ENCODE measurements around the gene PSMD8.
"Not testable (repeated sequence)": the region's sequence is repeated elsewhere in the genome, so short reads cannot be mapped to it uniquely, and the experiment has no call there.

The PSMD8 gene

DNA sequence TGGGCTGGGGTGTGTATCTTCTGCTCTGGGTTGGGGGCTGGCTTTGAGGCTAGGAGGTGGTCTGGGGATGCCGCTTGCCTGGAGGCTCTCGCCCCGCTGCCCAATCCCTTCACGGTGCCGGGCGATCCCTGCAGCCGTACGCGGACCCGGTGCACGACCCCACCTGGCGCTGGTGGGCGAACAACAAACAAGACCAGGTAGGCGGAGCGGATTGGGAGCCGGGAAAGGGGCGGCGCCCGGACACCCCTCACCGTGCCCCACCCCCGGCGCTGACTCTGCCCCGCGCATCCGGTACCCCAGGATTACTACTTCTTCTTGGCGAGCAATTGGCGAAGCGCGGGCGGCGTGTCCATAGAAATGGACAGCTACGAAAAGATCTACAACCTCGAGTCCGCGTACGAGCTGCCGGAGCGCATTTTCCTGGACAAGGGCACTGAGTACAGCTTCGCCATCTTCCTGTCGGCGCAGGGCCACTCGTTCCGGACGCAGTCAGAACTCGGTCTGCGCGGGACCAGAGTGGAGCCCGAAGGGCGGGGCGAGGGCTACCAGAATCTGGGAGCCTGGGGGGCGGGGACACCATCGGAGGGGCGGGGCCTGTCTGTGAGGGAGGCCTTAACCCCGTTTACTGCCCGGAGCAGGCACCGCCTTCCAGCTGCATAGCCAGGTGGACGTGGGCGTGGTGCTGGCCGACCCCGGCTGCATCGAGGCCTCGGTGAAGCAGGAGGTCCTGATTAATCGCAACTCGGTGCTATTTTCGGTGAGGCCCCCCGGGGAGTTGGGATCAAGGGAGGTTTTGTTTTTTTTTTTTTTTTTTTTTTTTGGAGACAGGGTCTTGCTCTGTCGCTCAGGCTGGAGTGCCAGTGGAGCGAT, 12.1 kb upstream of the PSMD8 start:
- DNase-seq, result peak; percentile 80

DNA sequence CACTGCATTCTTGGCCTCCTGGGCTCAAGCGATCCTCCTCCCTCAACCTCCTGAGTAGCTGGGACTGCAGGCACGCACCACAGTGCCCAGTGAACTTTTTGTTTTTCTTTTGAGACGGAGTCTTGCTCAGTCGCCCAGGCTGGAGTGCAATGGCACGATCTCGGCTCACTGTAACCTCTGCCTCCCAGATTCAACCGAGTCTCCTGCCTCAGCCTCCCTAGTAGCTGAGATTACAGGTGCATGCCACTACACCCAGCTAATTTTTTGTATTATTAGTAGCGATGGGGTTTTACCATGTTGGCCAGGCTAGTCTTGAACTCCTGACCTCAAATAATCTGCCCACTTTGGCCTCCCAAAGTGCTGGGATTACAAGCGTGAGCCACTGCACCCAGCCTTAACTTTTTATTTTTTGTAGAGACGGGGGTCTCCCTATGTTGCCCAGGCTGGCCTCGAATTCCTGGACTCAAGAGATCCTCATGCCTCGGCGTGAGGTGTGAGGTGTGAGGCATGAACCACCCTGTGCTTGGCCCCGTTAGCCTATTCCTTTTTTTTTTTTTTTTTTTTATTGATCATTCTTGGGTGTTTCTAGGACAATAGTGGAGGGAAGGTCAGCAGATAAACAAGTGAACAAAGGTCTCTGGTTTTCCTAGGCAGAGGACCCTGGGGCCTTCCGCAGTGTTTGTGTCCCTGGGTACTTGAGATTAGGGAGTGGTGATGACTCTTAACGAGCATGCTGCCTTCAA, 11.3 kb upstream of the PSMD8 start:
- DNase-seq, result not testable (repeated sequence)

- no peak for DNase-seq
These were observed 7.3 kb upstream of the PSMD8 start for GRCh38 chr19:38367041-38367440.

GRCh38 chr19:38369584-38369983, 4.8 kb upstream of the PSMD8 start:
- DNase-seq, result no peak

DNA sequence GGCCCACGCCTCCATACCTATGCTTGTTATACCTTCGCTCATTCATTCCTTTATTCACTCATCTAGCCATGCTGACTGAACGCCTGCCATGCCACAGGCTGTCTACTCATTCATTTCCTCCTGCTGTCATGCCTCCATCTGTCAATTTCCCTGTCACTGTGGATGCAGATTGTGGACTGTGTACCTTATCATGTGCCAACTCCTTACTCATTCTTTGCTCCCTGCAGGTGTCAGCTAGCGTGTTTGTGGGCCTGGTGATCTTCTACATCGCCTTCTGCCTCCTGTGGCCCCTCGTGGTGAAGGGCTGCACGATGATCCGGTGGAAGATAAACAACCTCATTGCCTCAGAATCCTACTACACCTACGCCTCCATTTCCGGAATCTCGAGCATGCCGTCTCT, 4.1 kb upstream of the PSMD8 start:
- no peak for DNase-seq

GRCh38 chr19:38371081-38371480, 3.3 kb upstream of the PSMD8 start:
- no peak for DNase-seq

GRCh38 chr19:38373907-38374331, 452 bp upstream of the PSMD8 start:
- DNase-seq, result no peak

GRCh38 chr19:38375098-38375493, 725 bp downstream of the PSMD8 start:
- DNase-seq, result no peak

DNA sequence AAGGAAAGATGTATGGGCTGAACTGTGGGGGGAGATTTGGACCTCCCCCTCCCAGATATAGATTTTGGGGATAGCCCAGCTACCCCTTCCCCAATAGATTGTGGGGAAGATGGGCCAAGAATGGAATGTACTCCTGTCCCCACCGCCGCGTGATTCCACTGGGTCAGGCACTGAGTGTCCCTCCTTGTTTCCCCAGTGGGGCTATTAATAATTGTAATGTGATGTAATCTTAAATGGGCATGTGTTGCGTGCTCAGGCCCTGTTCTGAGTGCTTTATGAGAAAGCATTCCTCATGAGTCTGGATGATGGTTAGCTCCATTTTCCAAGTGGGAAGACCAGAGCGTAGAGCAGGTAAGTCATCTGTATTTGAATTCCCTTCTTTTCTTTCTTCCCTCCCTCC, 1.4 kb downstream of the PSMD8 start:
- no peak for DNase-seq

- no peak for DNase-seq
These were observed 2.2 kb downstream of the PSMD8 start for GRCh38 chr19:38376576-38376975.

- no peak for DNase-seq
These were observed 2.7 kb downstream of the PSMD8 start for GRCh38 chr19:38377052-38377451.

DNA sequence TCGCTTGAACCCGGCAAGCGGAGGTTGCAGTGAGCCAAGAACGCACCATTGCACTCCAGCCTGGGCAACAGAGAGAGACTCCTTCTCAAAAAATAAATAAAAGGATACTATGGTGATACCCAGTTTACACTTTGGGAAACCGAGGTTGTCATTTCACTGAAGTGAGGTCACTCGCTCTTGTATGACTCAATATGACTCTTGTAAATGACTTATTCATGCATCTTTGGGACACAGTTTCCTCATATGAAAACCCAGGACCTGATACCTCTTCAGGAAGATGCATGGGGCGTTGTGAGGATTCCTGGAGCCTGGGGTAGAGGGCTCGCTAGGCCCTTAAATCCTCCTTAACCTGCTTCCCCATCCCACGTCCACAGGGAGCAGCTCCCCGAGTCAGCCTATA, 4.5 kb downstream of the PSMD8 start:
- DNase-seq, result no peak

- no peak for DNase-seq
These were observed 6.8 kb downstream of the PSMD8 start for GRCh38 chr19:38381138-38381537.

- no peak for DNase-seq
These were observed 8.8 kb downstream of the PSMD8 start for GRCh38 chr19:38383184-38383583.

- no peak for DNase-seq
These were observed 9.4 kb downstream of the PSMD8 start for GRCh38 chr19:38383743-38384142.

DNA sequence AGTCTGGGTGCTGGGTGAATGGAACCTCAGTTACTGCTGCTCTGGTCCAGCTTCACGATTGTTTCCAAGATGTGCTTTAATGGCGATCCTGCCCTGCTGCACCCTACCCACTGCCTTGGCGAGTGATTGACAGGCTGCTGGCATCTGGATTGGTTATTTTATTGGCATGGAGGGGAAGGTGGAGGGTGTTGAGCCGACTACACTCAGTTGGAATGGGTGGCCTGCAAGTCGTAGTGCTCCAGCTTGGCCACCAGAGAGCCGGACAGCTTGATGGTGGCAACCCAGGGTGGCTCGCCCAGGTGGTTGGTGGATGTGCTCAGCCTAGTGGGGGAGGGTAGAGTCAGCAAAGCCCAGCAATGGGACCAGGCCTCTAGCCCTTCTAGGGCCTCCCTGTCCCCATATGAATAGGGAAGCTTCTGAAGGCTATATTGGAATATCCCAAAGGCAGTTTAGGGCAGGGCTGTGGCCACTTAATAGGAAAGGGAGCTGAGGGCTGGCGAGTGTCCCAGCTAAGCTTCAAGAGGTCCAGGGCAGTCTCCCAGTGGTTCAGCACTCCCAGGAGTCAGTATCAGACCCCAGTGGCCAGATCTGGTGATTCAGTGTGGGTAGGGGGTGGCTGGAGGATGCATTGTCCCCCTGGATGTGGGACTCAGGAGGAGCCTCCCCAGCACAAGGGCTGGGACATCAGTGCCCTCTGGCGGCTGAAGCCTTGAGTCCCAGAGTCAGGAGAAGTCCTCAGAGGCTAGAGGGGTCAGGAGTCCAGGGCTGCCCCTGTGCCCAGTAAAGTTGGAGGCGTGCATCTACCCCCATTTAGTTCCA, 10.0 kb downstream of the PSMD8 start:
- DNase-seq, result no peak

GRCh38 chr19:38385057-38385803, 10.9 kb downstream of the PSMD8 start:
- DNase-seq, result no peak

DNA sequence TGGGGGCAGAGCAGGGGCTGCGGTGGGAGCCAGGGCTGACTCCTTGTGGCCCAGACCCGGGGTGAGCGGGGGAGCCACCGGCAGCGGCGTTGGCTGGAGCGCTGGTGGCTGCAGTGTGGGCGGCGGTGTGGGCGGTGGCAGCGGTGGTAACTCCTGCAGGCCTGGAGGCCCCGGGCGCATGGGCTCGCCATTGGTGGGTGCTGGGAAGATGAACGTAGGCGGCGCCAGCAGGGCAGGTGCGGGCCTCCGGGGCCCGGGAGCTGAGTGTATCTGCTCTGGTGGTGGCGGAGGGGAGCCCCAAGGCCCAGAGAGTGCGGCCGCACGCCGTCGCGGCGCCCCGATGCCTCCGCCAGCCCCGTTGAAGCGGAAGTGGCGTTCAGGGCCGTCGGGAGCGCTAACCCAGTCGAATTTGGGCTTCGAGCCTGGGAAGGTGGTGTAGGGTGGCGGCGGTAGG, 11.5 kb downstream of the PSMD8 start:
- no peak for DNase-seq

DNA sequence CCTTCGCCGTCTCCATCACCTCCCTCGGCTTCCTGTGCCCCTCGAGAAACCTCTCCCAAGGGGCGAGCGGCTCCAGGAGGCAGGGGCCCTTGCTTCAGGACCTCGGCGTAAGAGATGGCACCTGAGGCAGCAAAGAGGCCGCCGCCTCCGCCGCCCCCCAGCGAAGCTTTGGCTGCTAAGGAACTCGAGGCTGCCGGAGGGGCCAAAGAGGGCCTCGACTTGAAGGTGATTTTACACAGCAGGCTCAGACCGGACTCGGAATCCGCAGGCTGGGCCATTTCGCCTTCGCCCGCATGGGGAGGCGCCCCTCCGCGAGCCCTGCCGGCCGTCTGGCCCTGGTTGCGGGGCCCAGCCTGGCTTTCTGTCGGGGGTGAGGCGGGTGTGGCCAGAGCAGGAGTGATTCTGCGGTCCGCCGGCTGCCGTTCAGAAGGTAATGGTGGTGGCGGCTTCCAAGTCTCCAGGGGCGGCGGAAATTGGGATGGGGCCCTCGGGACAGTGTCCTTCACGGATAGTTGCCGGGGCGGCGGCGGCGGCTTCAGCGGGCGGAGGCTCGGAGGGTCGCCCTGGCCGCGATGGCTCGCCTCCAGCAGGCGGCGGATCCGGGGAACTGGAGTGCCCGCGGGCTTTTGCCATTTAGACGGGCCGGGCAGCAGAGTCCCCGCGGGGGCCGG, 12.1 kb downstream of the PSMD8 start:
- DNase-seq, result no peak

DNA sequence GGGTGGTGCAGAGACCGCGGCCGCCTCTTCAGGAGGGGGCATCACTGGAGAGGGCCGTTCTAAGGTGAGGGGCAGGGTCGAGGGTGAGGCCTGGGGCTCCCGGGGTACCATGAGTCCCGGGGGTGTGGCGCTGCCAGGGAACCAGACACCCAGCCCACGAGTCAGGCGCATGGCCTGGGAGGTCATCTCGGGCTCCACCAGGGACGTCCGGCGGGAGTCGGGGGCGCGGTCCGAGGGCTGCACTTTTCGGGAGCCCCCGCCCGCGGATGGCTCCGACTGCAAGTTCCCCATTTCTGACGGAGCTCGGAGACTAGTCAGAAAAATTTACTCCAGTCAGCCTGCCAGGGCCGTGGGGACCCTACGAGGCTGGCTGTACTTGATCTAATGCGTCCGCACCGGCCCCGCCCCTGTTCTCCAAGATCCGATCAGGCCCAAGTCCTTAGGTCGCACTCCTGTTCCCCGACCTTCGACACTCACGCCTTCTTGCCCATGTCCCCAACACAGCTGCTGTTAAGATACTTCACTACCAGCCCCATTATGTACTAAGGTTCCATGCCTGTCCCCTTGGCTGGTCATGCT, 12.7 kb downstream of the PSMD8 start:
- DNase-seq, result no peak

DNA sequence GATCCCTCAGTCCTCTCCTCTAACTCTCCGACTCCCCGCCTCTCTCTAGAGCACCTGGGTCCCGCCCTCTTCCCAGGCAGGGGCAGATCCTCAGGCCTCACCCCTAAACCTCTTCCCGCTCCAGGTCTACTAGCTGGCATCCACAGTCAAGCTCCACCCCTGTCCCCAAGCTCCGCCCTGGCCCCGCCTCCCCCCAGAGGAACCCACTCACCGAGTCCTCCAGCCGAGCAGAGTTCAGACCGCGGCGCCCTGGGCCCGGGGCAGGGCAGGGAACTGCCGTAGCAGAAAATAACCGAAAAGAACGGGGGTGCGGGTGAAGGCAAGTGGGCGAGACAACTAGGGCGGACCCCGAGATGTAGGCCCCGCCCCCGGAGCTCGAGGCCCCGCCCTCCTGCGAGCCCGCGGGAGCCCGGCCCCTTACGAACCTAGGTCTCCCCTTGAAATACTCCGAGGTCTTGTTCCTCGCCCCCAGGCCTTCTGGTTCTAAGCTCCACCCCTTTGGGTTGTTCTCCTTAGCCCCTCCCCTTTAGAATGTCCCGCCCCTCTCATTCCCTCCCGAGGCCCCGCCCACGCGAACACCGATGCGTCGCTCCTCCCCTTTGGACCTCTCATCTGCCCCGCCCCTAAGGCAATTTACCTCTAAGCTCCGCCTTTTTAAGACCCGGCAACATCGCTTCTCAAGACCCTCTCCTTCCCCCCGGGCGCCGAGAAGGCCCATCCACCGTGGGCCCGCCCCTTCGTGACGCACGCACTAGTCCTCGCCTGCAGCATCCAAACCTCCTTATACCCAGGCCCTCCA, 13.4 kb downstream of the PSMD8 start, which contains the start of gene GGN:
Gene GGN (minus strand): TSS at position 485 of the 799 bp plus-strand sequence. CDS start 773 bp downstream, outside the sequence.
- peak; percentile 90 for DNase-seq
